Stimulated activated CD4-positive, alpha-beta T cell treated with anti-CD3 and anti-CD28 coated beads, Interleukin-15, amount 100 ng/mL, for 24 hours (primary cell): Measurements from ENCODE around the gene NXPH4.

Source experiments
- DNase-seq: peaks from one replicate; pipeline ENCODE4 v3.0.0-alpha.2; 2020

Gene NXPH4

DNA sequence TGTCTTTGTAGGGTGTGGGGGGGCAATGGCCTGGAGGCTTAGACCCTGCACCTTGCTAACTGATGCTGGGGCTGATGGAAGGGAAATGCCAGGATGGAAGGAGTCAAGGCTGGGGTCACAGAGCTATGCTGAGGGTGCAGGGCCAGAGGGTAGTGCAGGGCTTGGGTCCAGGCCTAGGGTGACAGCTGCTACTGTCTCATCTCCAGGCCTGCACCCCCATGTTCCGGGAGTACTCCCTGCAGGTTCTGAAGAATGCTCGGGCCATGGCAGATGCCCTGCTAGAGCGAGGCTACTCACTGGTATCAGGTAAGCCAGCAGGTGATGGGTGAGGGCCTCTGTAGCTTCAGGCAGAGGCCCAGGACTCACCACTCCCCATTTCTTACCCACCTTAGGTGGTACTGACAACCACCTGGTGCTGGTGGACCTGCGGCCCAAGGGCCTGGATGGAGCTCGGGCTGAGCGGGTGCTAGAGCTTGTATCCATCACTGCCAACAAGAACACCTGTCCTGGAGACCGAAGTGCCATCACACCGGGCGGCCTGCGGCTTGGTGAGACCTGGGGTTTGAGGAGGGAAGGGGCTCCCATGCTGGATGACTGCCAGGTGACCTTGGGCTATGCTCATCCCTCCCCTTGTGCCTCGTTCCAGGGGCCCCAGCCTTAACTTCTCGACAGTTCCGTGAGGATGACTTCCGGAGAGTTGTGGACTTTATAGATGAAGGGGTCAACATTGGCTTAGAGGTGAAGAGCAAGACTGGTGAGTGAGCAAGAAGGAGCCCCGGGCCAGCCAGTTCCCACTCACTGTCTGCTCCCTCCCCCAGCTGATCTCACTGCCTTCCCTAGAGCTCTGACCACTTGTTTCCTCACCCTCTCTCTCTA is 17.0 kb downstream of the NXPH4 start:
- no peak for DNase-seq

- DNase-seq = no peak
Observed at GRCh38 chr12:57234233-57234570, 17.6 kb downstream of the NXPH4 start.

GRCh38 chr12:57234571-57235016 is 18.0 kb downstream of the NXPH4 start:
- DNase-seq = no peak

- DNase-seq = no peak
Observed at GRCh38 chr12:57235017-57235727, 18.6 kb downstream of the NXPH4 start.

DNA sequence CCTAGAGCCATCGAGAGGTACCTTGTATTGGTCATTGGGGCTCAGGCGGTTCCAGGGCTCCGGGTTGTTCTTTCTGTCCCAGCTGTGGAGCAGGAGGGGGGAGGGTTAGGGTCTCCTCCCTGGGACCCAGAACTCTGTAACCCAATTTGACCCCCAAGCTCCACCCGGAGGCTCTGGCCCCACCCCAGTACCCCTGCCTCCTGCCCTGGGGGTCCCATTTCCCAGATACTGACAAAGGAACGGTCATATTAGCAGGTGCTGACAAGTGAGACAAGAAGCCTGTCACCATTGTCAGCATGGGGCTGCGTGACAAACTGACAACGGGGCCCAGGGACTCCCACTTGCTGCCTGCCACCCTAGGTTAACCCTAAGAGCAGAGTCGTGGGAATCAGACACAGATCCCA is 19.1 kb downstream of the NXPH4 start:
- no peak for DNase-seq

GRCh38 chr12:57236201-57236924 is 19.8 kb downstream of the NXPH4 start:
- peak; percentile 56 for DNase-seq

- DNase-seq = peak; percentile 42
Observed at GRCh38 chr12:57236925-57237595, 20.5 kb downstream of the NXPH4 start.

DNA sequence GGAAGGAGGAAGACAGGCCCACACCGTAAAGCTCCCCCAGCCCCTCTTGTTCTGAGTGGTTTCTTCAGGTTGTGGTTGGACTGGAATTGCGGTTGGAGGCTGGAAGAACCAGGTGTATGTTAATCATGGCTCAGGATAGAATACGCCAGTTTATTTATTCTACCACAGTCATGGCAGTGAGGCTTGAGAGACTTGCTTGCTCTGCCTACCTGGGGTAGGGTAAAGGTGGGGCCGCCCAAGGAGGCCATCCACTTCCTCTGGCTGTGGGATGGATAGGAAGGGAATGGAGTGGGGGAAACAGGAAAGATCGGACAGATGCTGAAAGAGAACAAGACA is 21.0 kb downstream of the NXPH4 start:
- no peak for DNase-seq

- peak; percentile 61 for DNase-seq
Observed at GRCh38 chr12:57237932-57238853, 21.6 kb downstream of the NXPH4 start.

GRCh38 chr12:57238854-57239554 is 22.4 kb downstream of the NXPH4 start:
- DNase-seq = peak; percentile 93

- no peak for DNase-seq
Observed at GRCh38 chr12:57239587-57240065, 23.0 kb downstream of the NXPH4 start.

- DNase-seq = peak; percentile 86
Observed at GRCh38 chr12:57240066-57240921, 23.7 kb downstream of the NXPH4 start.

GRCh38 chr12:57240926-57241401 is 24.4 kb downstream of the NXPH4 start:
- DNase-seq = peak; percentile 43

DNA sequence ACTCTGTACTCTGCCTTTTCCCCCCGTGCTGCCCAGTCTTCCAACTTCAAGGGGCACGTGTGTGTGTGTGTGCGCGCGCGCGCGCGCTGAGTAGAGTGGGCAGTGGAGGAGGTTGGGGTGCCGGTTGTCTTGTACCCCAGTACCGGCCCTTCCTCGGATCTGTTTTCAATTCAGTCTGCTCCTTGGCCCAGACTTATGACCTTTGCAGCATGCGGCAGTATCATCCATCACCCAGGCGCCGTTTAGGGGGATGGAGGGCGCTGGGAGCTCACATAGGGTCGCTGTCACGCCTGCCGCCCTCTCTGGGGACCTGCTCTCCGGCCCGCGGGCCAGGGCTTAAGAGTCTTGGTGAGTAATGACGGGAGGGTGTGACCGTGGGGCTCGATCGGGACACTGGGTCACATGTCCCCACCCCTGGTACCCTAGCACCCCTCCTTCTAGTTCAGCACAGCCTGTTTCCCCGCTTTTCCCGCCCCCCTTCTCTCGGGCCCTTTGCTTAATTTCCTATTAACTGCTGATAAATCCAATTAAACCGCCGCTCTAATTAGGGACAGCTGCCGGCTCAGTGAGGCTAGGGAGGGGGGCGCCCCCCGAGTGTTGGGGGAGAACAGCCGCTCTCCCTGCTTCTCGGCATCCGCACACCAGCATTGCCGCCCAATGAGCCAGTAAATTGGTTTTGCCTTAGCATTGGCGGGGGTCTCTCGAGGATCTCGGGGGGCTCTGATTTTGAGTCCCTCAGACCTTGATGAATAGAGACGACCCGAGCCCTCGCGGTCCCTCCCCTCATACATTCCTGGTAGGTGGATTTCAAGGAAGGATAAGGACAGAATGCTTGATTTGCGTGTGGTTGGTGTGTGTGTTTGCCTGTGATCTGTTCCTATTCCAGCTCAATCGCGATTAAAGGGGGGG is 25.1 kb downstream of the NXPH4 start:
- DNase-seq = no peak

GRCh38 chr12:57242329-57242690 is 25.7 kb downstream of the NXPH4 start:
- no peak for DNase-seq

DNA sequence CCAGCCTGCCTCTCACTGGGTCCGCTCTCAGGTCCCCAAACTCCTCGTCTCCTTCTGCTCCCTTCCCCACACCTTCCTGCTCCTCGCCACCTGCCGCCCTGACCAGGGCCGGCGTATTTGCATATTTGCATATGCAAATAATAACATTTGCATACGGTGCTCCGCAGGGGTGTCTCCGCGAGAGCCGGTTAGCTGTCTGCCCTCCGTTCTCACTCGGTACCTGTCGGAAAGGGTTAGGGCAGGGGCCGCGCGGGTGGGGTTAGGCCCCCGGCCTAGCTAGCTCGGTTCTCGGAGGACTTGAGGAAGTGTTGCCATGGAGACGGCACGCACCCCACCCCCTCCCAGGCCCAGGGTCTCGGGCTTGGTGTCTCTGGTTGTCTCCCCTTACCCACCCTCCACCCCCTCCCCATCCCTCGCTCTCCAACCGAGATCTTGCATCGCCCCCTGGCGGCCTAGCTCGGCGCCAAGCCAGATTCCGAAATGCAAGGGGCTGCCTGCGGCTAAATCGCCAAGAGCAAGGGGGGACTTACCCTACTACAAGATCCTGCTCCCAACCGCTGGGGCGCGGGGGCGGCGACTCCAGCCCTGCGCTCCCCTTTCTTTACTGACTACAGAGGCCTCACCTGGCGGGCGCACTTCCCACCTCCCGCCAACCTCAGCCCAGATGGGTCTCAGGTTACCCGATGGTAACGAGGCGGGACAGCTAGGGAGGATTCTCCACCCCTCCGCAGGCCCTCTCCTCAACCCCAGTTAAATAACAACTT is 26.3 kb downstream of the NXPH4 start:
- peak; percentile 81 for DNase-seq

GRCh38 chr12:57243521-57244311 is 27.1 kb downstream of the NXPH4 start:
- DNase-seq = peak; percentile 90
